Activated CD8-positive, alpha-beta T cell treated with anti-CD3 and anti-CD28 coated beads for 36 hours (primary cell): Measurements from ENCODE around the gene GRIA3. TPM values are rescaled to one million over a fixed set of nuclear protein-coding genes. Genes with fewer than 3 reads are reported as not detected.

ENCODE experiments used
- ATAC-seq: fragments of 200-7000 bp; cut with Tn5 transposase; one replicate; pipeline ENCODE4 v1.10.0; 2021; ENCODE audit warnings: mild to moderate bottlenecking, moderate library complexity
- CTCF ChIA-PET: fragments of 350-600 bp; sonication (Branson Sonifier 250); formaldehyde crosslinking; loops from one replicate; lab custom pipeline; 2021; ENCODE audit warnings: antibody characterized with exemption; lab: Charles Lee
- POLR2A ChIA-PET: fragments of 350-600 bp; sonication (Branson Sonifier 250); formaldehyde crosslinking; loops from one replicate; lab custom pipeline; 2021; ENCODE audit warnings: antibody characterized with exemption; lab: Charles Lee
- DNase-seq: peaks from one replicate; pipeline ENCODE4 v3.0.0-alpha.2; 2020
- H3K27ac Mint-ChIP-seq: one replicate; pipeline ENCODE4 v1.8.0; 2021; ENCODE audit warnings: mild to moderate bottlenecking, mixed read lengths
- H3K27me3 Mint-ChIP-seq: one replicate; pipeline ENCODE4 v1.8.0; 2021; ENCODE audit warnings: mixed read lengths
- H3K36me3 Mint-ChIP-seq: one replicate; pipeline ENCODE4 v1.8.0; 2021; ENCODE audit warnings: low read depth, mixed read lengths
- H3K4me1 Mint-ChIP-seq: one replicate; pipeline ENCODE4 v1.8.0; 2021; ENCODE audit warnings: low read depth, mixed read lengths
- H3K4me3 Mint-ChIP-seq: one replicate; pipeline ENCODE4 v1.8.0; 2021; ENCODE audit warnings: mild to moderate bottlenecking, moderate library complexity, mixed read lengths
- H3K9me3 Mint-ChIP-seq: one replicate; pipeline ENCODE4 v1.8.0; 2021; ENCODE audit warnings: mixed read lengths
- CTCF ChIP-seq: fragments of 200-600 bp; IDR thresholded peaks from one replicate; pipeline ENCODE4 v1.8.0; 2022; ENCODE audit warnings: antibody characterized with exemption, mild to moderate bottlenecking
- intact Hi-C: fragments of 100-400 bp; cut with micrococcal nuclease; formaldehyde crosslinking; loops from one replicate; pipeline ENCODE4 v1.10.0; 2022
- total RNA-seq, 2 experiments: library from RNA; stranded (reverse); gene quantifications; one replicate each; pipeline ENCODE4 v1.2.3, GENCODE V29; 2021

Gene GRIA3
- total RNA-seq, 2 experiments from 2014 or later = not detected

- POLR2A ChIA-PET = no interaction called here
- H3K27ac Mint-ChIP-seq = no peak overlapping the region
- H3K4me3 Mint-ChIP-seq = no peak overlapping the region
- intact Hi-C loops = no loop called here
- no peak for ATAC-seq
- TF ChIP-seq CTCF = no peak
- H3K9me3 Mint-ChIP-seq = no peaks in the 10 kb centered on the region
- DNase-seq = no peak
- no peaks in the 10 kb centered on the region for H3K4me1 Mint-ChIP-seq
- H3K27me3 Mint-ChIP-seq = no peaks in the 10 kb centered on the region
- CTCF ChIA-PET = no interaction called here
- no peaks in the 10 kb centered on the region for H3K36me3 Mint-ChIP-seq
Measured at GRCh38 chrX:123256378-123256777, 72.3 kb downstream of the GRIA3 start.

- POLR2A ChIA-PET = no interaction called here
- H3K27me3 Mint-ChIP-seq = no peaks in the 10 kb centered on the region
- H3K9me3 Mint-ChIP-seq = no peaks in the 10 kb centered on the region
- CTCF ChIA-PET = no interaction called here
- no peaks in the 10 kb centered on the region for H3K4me1 Mint-ChIP-seq
- H3K4me3 Mint-ChIP-seq = no peak overlapping the region
- no peaks in the 10 kb centered on the region for H3K36me3 Mint-ChIP-seq
- DNase-seq (no peak), ATAC-seq (no peak)
- TF ChIP-seq CTCF = no peak
- intact Hi-C loops = no loop called here
- H3K27ac Mint-ChIP-seq = no peak overlapping the region
Measured at GRCh38 chrX:123260920-123261418, 76.9 kb downstream of the GRIA3 start.

GRCh38 chrX:123263270-123263669 is 79.2 kb downstream of the GRIA3 start:
- ChIA-PET POLR2A (no interaction called here), CTCF (no interaction called here)
- TF ChIP-seq CTCF = no peak
- no peak for ATAC-seq
- Mint-ChIP-seq H3K27ac (no peak overlapping the region), H3K4me3 (no peak overlapping the region), H3K4me1 (no peaks in the 10 kb centered on the region), H3K9me3 (no peaks in the 10 kb centered on the region), H3K27me3 (no peaks in the 10 kb centered on the region), H3K36me3 (no peaks in the 10 kb centered on the region)
- DNase-seq = no peak
- intact Hi-C loops = no loop called here

GRCh38 chrX:123263747-123264146 is 79.7 kb downstream of the GRIA3 start:
- H3K36me3 Mint-ChIP-seq = no peaks in the 10 kb centered on the region
- no peak overlapping the region for H3K4me3 Mint-ChIP-seq
- no peak for TF ChIP-seq CTCF

GRCh38 chrX:123267220-123267619 is 83.1 kb downstream of the GRIA3 start:
- no peak for ATAC-seq
- intact Hi-C loops = no loop called here
- H3K27ac Mint-ChIP-seq = no peak overlapping the region
- no peaks in the 10 kb centered on the region for H3K27me3 Mint-ChIP-seq
- no peak overlapping the region for H3K4me3 Mint-ChIP-seq
- no peaks in the 10 kb centered on the region for H3K4me1 Mint-ChIP-seq
- no peak for TF ChIP-seq CTCF
- DNase-seq = no peak
- ChIA-PET POLR2A (no interaction called here), CTCF (no interaction called here)
- H3K36me3 Mint-ChIP-seq = no peaks in the 10 kb centered on the region
- H3K9me3 Mint-ChIP-seq = no peaks in the 10 kb centered on the region

More at GRCh38 chrX:123263747-123264146, 79.7 kb downstream of the GRIA3 start:
- intact Hi-C loops = no loop called here
- no peaks in the 10 kb centered on the region for H3K9me3 Mint-ChIP-seq
- DNase-seq = no peak
- no peak for ATAC-seq
- no peaks in the 10 kb centered on the region for H3K27me3 Mint-ChIP-seq
- no peak overlapping the region for H3K27ac Mint-ChIP-seq
- CTCF ChIA-PET = no interaction called here
- POLR2A ChIA-PET = no interaction called here
- H3K4me1 Mint-ChIP-seq = no peaks in the 10 kb centered on the region
